Measurements from ENCODE around the gene FARP2. TPM values are rescaled to one million over a fixed set of nuclear protein-coding genes. Genes with fewer than 3 reads are reported as not detected.

Gene FARP2
- total RNA-seq, 1 donor, result 41.3 TPM

GRCh38 chr2:241540771-241541561 is 184.9 kb downstream of the FARP2 start:
- H3K36me3 ChIP-seq (ENCODE audit: insufficient read depth, low read length), result no peaks in the 10 kb centered on the region
- no peaks in the 10 kb centered on the region for H4K20me1 ChIP-seq (ENCODE audit: insufficient read depth, low read length)
- H3K79me2 ChIP-seq (ENCODE audit: insufficient read depth, low read length), result no peaks in the 10 kb centered on the region
- no peaks in the 10 kb centered on the region for H3K9me3 ChIP-seq (ENCODE audit: low read depth, low read length)
- peak overlapping the region; percentile 81 for H3K4me2 ChIP-seq (ENCODE audit: insufficient read depth, low read length)
- TF ChIP-seq, protein P1, sequence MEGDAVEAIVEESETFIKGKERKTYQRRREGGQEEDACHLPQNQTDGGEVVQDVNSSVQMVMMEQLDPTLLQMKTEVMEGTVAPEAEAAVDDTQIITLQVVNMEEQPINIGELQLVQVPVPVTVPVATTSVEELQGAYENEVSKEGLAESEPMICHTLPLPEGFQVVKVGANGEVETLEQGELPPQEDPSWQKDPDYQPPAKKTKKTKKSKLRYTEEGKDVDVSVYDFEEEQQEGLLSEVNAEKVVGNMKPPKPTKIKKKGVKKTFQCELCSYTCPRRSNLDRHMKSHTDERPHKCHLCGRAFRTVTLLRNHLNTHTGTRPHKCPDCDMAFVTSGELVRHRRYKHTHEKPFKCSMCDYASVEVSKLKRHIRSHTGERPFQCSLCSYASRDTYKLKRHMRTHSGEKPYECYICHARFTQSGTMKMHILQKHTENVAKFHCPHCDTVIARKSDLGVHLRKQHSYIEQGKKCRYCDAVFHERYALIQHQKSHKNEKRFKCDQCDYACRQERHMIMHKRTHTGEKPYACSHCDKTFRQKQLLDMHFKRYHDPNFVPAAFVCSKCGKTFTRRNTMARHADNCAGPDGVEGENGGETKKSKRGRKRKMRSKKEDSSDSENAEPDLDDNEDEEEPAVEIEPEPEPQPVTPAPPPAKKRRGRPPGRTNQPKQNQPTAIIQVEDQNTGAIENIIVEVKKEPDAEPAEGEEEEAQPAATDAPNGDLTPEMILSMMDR (IDR thresholded peaks at IDR 0.05; ENCODE audit: extremely low read depth, low read depth, low read length), result no peak
- no peak overlapping the region for H3K27ac ChIP-seq (ENCODE audit: low read depth, low read length)
- DNase-seq (ENCODE audit: insufficient read length, low spot score, missing footprints), result peak; percentile 96
- peak overlapping the region; percentile 80 for H2AFZ ChIP-seq (ENCODE audit: low read length)
- H3K4me3 ChIP-seq (ENCODE audit: insufficient read depth, low read length), result peak overlapping the region; percentile 69
- H3K27me3 ChIP-seq (ENCODE audit: insufficient read depth, low read length), result peaks cover 5% of the 10 kb centered on the region
- peaks cover 33% of the 10 kb centered on the region for H3K4me1 ChIP-seq (ENCODE audit: insufficient read depth, low read length)

DNA sequence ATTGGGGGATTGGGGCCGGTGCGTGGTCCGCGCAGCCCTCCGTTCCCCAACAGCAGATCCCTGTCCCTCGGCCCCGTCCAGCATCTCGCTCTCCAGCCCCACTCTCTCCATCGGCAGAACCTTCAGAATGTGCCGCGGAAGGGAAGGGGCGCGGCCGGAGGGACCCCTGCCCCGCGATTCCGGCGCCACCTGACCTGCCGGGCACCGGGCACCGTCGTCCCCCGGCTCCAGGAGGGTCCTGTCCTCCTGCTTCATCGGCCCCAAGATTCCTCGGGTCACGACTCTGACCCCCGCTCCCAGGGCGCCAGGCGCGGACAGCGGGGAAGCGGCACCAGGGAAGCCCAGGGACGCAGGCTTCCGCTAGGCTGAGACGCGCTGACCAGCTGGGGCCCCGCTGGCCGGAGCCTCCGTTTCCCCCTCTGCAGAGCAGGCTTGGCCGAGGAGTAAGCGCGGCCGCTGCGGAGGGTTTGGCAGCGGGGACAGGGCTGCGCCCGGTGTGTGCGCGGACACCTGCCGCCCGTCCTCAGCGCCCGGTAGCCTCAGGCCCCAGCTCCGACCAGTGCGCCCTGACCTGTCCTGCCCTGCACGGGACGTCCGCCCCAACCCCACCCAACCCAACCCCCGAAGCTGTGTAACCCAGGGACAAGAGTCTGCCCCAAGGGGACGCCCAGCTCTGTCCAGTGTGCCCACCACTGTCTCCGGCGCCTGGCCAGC is 185.6 kb downstream of the FARP2 start:
- Histone ChIP-seq H3K4me2 (ENCODE audit: insufficient read depth, low read length) (peak overlapping the region; percentile 73), H3K4me1 (ENCODE audit: insufficient read depth, low read length) (peaks cover 40% of the 10 kb centered on the region), H3K36me3 (ENCODE audit: insufficient read depth, low read length) (no peaks in the 10 kb centered on the region), H2AFZ (ENCODE audit: low read length) (peak overlapping the region; percentile 56), H3K27ac (ENCODE audit: low read depth, low read length) (no peak overlapping the region), H3K9me3 (ENCODE audit: low read depth, low read length) (no peaks in the 10 kb centered on the region), H3K79me2 (ENCODE audit: insufficient read depth, low read length) (no peaks in the 10 kb centered on the region), H4K20me1 (ENCODE audit: insufficient read depth, low read length) (no peaks in the 10 kb centered on the region), H3K27me3 (ENCODE audit: insufficient read depth, low read length) (peaks cover 5% of the 10 kb centered on the region), H3K4me3 (ENCODE audit: insufficient read depth, low read length) (peak overlapping the region; percentile 69)
- DNase-seq (ENCODE audit: insufficient read length, low spot score, missing footprints), result peak; percentile 86
- TF ChIP-seq, protein P1 (IDR thresholded peaks at IDR 0.05; ENCODE audit: extremely low read depth, low read depth, low read length), result no peak

DNA sequence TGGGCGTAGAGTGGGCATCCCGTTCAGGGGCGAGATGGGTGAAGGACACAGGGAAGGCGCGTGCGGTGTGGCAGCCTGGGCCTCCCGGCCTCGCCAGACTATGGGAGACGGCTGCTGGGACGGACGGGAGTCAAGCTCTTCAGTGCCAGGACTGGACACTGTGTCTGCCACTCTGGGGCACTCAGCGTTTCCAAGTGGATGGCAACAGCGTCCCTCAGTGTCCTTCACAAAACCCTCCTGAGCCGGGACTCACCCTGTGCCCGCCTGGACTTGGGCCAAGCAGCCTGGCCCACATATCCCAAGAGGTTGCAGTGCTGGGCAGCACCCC is 186.2 kb downstream of the FARP2 start:
- no peak overlapping the region for H2AFZ ChIP-seq (ENCODE audit: low read length)

More for the DNA sequence above, 186.2 kb downstream of the FARP2 start:
- Histone ChIP-seq H3K4me2 (ENCODE audit: insufficient read depth, low read length) (no peak overlapping the region), H3K27me3 (ENCODE audit: insufficient read depth, low read length) (peaks cover 5% of the 10 kb centered on the region), H3K4me1 (ENCODE audit: insufficient read depth, low read length) (peaks cover 45% of the 10 kb centered on the region), H3K4me3 (ENCODE audit: insufficient read depth, low read length) (no peak overlapping the region), H3K9me3 (ENCODE audit: low read depth, low read length) (no peaks in the 10 kb centered on the region), H3K36me3 (ENCODE audit: insufficient read depth, low read length) (no peaks in the 10 kb centered on the region), H3K79me2 (ENCODE audit: insufficient read depth, low read length) (no peaks in the 10 kb centered on the region), H3K27ac (ENCODE audit: low read depth, low read length) (no peak overlapping the region), H4K20me1 (ENCODE audit: insufficient read depth, low read length) (no peaks in the 10 kb centered on the region)
- TF ChIP-seq, protein P1 (IDR thresholded peaks at IDR 0.05; ENCODE audit: extremely low read depth, low read depth, low read length), result no peak
- peak; percentile 75 for DNase-seq (ENCODE audit: insufficient read length, low spot score, missing footprints)

Small RNA genes lying within 50 kb of the gene (small RNA-seq; reads per million reads assigned to genes)
- not detected for gene MIR3133

Other genes with a start within 250 kb of the FARP2 start
- 5.0 and 5.8 TPM in 2 replicates for gene PASK, start 206.8 kb upstream of the FARP2 start, total RNA-seq
- 46.7 and 73.7 TPM in 2 replicates for gene PPP1R7, start 205.8 kb upstream of the FARP2 start, total RNA-seq
- gene ANO7, start 167.6 kb upstream of the FARP2 start, total RNA-seq, result 1.2 and 1.8 TPM in 2 replicates
- 1,414 and 1,418 TPM in 2 replicates for gene HDLBP, start 40.6 kb upstream of the FARP2 start, total RNA-seq
- gene SEPTIN2, start 40.4 kb upstream of the FARP2 start, total RNA-seq, result 394 and 418 TPM in 2 replicates
- 189 and 227 TPM in 2 replicates for gene STK25, start 152.3 kb downstream of the FARP2 start, total RNA-seq
- gene BOK, start 202.5 kb downstream of the FARP2 start, total RNA-seq, result 33.3 and 41.3 TPM in 2 replicates